Measurements from ENCODE around the gene ALG6.
"Not testable (repeated sequence)": the region's sequence is repeated elsewhere in the genome, so short reads cannot be mapped to it uniquely, and the experiment has no call there.

Gene ALG6

DNA sequence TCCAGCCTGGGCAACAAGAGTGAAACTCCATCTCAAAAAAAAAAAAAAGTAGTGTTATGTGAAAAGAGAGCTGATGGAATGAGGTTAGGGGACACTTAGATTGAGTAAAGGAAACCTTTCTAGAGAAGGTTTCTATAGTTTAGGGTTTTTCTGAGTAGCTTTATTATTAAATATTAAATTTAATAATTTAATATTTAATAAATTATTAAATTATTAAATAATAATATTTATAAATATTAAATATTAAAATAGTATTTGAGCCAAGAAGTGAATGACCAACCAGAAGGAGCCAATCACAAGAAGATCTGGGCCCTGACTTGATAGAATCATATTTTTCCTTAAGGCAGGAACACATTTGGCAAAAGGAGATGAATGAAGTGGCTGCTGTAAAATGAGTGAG is 50.7 kb downstream of the ALG6 start:
- DNase-seq = no peak

DNA sequence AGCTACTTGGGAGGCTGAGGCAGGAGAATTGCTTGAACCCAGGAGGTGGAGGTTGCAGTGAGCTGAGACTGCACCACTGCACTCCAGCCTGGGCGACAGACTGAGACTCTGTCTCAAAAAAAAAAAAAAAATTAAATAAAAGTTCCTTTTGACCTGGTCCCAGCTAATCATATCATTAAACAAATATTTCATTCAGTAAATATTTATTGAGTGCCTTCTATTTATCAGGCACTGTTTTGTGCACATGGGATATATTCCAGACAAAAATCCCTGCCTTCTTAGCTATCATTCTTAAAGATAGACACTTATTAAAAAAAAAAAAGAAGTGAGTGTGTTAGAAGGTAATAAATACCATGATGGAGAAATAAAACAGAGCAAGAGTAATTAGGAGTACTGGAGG is 53.3 kb downstream of the ALG6 start:
- not testable (repeated sequence) for DNase-seq

DNA sequence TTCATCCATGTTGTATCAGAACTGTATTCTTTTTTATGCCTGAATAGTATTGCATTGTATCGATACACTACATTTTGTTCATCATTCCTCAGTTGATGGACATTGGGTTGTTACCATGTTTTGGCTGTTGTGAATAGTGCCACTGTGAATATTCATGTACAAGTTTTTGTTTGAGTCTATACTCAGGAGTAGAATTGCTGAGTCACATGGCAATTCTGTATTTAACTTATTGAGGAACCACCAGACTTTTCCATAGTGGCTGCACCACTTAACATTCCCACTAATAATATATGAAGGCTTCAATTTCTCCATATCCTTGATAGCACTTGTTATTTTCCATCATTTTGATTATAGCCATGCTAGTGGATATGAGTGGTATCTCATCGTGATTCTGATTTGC is 56.2 kb downstream of the ALG6 start:
- no peak for DNase-seq

DNA sequence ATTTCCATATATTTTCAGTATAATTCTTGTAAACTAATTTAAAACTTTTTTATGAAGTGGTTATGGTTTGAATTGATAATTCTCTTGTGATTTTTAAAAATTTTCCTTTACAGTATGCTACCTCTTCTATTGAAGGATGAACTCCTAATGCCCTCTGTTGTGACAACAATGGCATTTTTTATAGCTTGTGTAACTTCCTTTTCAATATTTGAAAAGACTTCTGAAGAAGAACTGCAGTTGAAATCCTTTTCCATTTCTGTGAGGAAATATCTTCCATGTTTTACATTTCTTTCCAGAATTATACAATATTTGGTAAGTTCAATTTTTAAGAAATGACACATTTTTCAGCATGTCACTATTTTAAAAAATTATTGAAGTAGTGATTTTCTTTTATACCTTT is 61.4 kb downstream of the ALG6 start:
- DNase-seq = no peak

DNA sequence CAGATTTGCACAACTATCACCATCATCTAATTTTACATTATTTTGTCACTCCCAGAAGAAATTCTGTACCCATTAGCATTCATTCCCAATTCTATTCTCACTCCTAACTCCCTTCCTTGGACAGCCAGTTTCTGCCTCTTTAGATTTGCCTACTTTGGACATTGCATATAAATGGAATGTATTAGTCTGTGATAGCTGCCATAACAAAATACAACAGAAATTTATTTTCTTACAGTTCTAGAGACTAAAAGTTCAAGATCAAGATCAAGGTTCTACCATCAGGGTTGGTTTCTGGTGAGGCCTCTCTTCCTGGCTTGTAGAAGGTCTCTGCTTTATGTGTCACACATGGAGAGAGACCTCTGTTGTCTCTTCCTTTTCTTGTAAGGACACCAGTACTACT is 61.9 kb downstream of the ALG6 start:
- no peak for DNase-seq

DNA sequence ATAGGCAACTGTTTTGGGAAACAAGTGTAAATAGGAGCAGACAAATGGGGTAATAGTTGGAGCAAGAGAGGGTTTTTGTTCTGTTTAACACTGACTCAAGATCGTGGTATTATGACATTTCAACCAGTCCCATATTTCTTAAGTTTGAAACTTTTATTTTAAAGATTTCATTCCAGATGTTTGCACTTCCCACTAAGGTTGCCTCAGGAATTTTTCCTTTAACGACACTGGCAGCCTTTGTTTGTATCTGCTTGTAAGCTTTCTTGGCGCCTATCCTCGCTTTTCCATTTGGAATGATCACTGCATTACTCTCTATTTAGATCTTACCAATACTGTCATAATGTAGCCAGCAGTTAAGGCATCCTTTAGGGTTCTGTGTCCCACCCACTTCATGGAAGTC is 67.7 kb downstream of the ALG6 start:
- DNase-seq = no peak

DNA sequence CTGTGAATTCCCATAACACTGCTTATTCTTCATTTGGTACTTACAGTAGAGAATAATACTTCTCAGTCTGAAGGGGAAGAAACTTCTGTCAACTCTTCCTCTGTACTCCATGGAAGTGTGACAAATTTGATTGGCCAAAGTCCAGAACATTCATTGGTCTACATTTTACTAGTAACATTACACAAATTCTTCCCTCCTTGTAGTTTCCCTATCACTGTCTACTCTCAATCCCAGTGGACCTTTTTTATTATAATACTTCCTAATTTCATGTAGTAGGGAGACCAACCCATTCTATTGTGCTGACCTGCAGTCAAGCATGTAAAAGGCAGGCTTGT is 74.7 kb downstream of the ALG6 start:
- peak; percentile 47 for DNase-seq

DNA sequence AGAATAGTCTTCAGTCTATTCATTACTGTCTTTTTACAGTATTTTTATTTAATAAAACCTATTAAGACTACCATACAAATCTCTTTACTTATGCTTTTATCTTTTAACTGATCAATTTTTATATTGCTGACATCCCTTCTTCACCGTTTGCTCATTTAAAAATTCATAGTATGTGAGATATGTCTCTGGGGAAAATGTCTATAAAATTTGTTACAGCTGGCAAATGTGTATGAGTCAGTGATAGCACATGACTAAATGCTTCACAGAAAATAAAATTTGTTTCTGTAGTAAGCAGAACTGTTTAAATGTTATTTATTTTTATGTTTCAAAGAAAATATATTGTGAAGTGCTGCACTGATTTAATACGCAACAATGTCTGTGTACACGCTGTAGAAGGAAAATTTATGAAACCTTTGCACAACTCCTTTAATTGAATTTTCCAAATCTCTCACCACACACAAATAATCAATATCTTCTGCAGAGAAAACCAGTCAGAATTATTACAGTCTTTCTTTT is 81.4 kb downstream of the ALG6 start:
- DNase-seq = peak; percentile 53

DNA sequence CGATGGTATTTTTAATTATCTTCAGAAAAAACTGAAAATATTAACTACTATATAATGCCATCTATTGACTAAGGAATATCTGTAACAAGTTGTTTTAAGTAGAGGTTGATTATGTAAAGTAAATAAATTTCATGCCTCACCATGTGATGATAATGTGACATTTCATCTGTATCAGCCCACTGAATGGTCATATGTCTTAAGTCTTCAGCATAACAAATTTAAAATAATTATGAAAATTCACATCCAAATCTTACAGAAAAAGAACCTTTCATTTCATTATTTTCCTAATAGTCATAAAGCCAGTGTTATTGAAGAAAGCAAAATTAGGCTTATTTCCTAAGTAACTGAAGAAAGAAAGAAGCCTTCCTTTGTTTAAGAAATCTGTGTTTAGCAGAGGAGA is 83.0 kb downstream of the ALG6 start:
- no peak for DNase-seq

DNA sequence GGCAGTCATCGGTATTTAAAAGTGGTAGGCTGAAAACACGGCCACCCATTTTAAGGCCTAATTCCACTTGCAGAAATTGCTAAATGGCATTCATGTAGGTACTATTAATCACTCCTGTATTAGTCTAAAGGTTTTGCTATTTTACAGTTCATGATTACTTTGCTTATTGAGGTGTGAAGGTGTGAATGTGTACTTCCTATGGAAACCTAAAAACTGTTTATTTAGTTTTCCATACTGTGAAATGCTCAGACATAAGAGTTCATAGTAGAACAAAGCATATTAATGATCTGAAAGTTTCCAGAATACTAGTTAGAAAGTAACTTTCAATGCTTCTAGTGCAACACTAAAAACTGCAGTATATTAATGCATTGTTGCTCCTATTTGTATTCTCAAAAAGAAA is 85.8 kb downstream of the ALG6 start:
- DNase-seq = no peak

DNA sequence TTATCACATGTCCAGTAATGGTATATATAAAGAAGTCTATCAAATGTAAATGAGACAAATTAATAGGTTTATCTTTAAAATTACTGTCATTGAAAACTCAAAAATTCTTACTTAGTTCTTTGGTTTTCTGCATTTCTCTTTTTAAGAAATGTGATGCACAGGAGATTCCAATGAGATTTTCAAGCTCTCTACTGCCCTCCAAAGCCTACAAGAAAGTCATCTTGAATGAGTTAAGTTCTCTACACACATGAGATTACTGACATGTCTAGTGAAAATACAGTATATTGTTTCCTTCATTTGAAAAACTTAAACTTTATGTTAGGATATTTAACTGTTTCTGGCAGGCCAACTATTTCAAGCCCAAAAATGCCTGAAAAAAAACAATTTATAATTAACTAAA is 86.8 kb downstream of the ALG6 start:
- DNase-seq = peak; percentile 5

DNA sequence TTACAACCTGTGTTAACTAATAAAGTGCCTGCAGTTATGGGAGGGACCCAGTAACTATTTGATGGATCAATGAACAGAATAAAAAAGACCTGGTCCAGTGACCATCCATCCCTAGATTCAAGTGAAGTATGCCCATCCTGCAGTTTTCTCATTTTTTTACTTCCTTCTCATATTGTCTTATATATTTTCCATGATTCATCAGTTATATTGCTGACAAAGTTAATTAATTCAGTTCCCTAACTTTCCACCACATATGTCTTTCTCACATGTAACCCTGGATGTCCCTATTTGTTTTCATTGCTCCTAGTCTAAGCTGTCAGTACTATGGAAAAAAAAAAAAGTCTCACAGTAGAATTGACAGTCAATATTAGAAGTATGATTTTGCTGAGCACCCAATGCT is 91.3 kb downstream of the ALG6 start:
- no peak for DNase-seq

DNA sequence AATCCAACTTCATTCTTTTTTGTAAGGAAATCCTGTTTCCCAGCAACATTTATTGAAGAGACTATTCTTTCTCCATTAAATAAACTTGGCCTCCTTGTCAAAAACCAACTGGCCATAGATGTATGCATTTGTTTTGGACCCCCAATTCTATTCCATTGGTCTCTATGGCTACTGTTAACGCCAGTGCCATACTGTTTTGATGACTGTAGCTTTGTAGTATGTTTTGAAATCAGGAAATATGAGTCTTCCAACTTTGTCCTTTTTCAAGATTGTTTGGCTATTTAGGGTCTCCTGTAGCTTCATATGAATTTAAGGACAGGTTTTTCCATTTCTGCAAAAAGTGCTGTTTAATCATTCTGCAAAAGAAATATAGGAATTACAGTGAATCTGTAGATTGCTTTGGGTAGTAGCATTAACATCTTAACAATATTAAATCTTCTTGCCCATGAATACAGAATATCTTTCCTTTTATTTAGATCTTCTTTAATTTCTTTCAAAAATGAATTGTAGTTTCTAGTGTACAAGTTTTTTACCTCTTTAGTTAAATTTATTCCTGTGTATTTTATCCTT is 94.3 kb downstream of the ALG6 start:
- DNase-seq = no peak

DNA sequence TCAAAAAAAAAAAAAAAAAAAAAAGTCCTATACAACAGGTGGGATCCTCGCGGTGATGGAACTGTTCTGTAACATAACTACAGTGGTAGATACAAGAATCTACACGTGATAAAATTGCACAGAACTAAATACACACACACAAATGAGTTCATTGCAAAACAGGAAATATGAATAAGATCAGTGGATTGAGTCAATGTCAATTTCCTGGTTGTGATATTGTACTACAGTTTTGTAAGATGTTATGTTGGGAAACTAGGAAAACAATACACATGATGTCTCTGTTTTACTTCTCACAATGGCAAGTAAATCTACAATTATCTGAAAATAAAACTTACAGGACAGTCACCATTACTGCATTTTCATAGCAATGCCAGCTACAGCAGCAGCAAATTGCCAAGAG is 95.8 kb downstream of the ALG6 start:
- DNase-seq = peak; percentile 9

DNA sequence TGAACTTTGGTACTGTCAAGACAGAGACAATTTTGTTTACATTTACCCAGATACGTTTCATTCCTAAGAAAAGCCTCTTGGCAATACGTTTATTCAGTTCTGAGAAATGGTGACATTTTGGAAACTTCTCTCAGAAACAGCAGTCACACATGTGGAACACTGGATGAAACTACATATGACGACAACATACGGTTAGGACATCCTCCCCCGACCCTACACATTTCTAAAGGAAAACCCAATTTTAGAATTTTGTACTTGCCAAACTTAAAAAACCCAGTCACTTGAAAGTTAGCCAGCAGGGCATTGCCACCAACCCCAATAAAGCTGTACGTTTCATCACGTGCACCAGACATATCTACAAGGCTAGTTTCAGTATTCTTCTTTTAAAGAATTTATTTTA is 98.8 kb downstream of the ALG6 start:
- no peak for DNase-seq

DNA sequence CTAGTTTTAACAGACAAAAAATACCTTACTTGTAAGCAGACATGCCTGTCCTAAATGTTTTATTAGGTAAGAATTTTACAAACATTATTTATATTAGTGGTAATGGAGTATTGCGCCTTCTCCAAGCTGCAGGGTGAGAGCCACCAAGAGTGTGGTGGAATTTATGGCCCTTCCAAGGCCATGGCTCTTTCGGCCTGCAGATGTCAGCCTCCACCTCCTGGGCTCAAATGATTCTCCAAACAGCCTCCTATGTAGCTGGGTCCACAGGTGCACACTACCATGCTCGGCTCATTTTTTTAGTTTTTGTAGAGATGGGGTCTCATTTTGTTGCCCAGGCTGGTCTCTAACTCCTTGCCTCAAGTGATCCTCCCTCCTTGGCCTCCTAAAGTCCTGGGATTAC is 99.3 kb downstream of the ALG6 start:
- no peak for DNase-seq

DNA sequence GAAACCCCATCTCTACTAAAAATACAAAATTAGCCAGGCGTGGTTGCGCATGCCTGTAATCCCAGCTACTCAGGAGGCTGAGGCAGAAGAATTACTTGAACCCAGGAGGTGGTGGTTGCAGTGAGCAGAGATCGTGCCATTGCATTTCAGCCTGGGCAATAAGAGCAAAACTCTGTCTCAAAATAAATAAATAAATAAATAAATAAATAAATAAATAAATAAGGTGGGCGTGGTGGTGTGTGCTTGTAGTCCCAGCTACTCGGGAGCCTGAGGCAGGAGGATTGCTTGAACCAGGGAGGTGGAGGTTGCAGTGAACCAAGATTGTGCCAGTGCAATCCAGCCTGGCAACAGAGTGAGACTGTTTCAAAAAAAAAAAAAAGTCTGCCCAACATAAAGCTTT is 101.3 kb downstream of the ALG6 start:
- not testable (repeated sequence) for DNase-seq

DNA sequence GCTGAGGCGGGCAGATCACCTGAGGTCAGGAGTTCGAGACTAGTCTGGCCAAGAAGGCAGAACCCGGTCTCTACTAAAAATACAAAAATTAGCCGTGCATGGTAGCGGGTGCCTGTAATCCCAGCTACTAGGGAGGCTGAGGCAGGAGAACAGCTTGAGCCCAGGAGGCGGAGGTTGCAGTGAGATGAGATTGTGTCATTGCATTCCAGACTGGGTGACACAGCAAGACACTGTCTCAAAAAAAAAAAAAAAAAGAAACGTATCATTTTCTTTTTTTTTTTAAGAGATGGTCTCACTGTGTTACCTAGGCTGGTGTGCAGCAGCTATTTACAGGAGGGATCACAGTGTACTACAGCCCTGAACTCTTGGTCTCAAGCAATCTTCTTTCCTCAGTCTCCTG is 108.3 kb downstream of the ALG6 start:
- peak; percentile 22 for DNase-seq

DNA sequence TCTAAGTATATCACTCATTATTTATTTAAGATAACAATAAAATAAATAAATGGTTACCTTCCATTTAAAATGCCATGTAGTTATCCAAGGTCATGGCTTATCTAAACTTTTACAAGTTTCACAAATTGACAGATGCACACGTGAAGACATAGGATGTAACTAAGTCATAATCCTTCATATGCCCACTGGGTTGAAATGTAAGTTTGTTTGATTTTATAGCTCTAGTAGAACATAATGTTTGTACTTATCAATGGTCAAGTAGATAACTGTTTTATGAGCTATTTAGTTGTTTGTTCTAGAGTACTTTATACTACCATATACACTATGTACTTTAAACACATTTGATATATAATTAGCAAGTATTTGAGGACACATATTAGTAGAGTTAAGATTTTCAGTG is 112.6 kb downstream of the ALG6 start:
- no peak for DNase-seq

DNA sequence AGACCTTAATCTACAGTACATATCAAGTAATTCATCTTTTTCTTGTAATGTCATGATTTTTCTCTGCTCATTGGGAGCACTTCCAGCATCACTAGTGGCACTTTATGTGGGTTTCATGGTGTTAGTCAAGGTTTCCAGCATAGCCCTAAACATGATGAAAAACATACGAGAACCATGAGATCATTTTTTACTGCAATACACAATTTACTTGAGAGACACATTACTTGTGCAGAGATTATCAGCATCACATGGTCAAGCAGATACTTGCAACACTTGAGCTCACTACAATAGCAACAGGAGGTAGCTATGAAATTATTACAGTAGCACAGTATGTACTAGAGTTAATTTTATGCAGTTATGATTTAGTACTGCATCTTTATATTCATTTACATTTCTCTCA is 119.2 kb downstream of the ALG6 start:
- no peak for DNase-seq

DNA sequence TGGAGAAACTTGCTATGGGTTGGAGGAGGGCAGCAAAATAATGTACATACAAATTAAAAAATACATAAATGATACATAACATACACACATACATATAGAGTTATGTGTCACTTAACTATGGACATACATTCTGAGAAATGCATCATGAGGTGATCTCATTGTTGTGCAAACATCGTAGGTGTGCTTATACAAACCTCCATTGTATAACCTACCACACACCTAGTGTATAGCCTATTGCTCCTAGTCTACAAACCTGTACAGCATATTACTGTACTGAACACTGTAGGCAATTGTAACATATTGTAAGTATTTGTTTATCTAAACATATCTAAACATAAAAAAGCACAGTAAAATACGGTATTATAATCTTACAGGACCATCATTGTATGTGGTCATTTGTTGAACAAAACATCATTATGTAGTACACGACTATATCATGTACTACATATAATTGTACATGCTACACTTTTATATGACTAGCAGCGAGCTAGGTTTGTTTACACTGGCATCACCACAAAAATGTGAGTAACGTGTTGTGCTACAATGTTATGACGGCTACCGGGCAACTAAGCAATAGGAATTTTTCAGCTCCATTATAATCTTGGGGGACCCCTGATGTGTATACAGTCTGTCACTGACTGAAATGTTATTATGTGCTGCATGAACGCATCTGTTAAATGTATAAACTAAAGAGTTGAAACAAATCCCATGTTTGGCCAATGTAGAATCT is 120.1 kb downstream of the ALG6 start:
- DNase-seq = peak; percentile 9
